ENCODE data around the gene DENND1B. TPM values are rescaled to one million over a fixed set of nuclear protein-coding genes. Genes with fewer than 3 reads are reported as not detected.
A peak's percentile ranks its signal among the peaks of the same experiment; 100 is the strongest.

The DENND1B gene
- total RNA-seq, 1 donor from 2014 or later: 13.1 TPM

GRCh38 chr1:197786280-197786679 lies 11.0 kb upstream of the DENND1B start:
- Histone ChIP-seq H3K36me3 (no peaks in the 10 kb centered on the region), H2AFZ (replicated peaks) (no peak overlapping the region), H3K27me3 (no peaks in the 10 kb centered on the region), H3K27ac (no peak overlapping the region), H3K9ac (no peak overlapping the region), H3K4me2 (no peak overlapping the region), H3K4me3 (no peak overlapping the region), H4K20me1 (ENCODE audit: low read depth) (no peaks in the 10 kb centered on the region), H3K79me2 (ENCODE audit: low read depth) (no peaks in the 10 kb centered on the region), H3F3A (ENCODE audit: low read depth) (no peaks in the 10 kb centered on the region), H3K9me3 (ENCODE audit: low read depth) (no peaks in the 10 kb centered on the region), H3K4me1 (no peaks in the 10 kb centered on the region)
- no peaks in the 10 kb centered on the region for H3K4me1 Mint-ChIP-seq
- no peak for TF ChIP-seq EZH2 (IDR thresholded peaks at IDR 0.05)
- TF ChIP-seq EZH2phosphoT487 (IDR thresholded peaks at IDR 0.05): no peak
- TF ChIP-seq CTCF (IDR thresholded peaks at IDR 0.05): no peak
- no peak overlapping the region for H3K27ac Mint-ChIP-seq
- DNase-seq (ENCODE audit: low spot score): no peak
- H3K4me3 Mint-ChIP-seq: no peak overlapping the region
- H3K27me3 Mint-ChIP-seq (ENCODE audit: insufficient read depth, low read depth): peaks cover 2% of the 10 kb centered on the region
- no peaks in the 10 kb centered on the region for H3K36me3 Mint-ChIP-seq
- no peaks in the 10 kb centered on the region for H3K9me3 Mint-ChIP-seq

GRCh38 chr1:197783510-197783948 lies 8.2 kb upstream of the DENND1B start:
- H3K27me3 Mint-ChIP-seq (ENCODE audit: insufficient read depth, low read depth): peaks cover 2% of the 10 kb centered on the region
- H3K4me2 ChIP-seq: no peak overlapping the region
- TF ChIP-seq EZH2 (IDR thresholded peaks at IDR 0.05) (no peak), CTCF (IDR thresholded peaks at IDR 0.05) (no peak), EZH2phosphoT487 (IDR thresholded peaks at IDR 0.05) (no peak)

GRCh38 chr1:197782722-197783360 lies 7.6 kb upstream of the DENND1B start:
- H3K9ac ChIP-seq: no peak overlapping the region
- no peak for TF ChIP-seq EZH2 (IDR thresholded peaks at IDR 0.05)
- TF ChIP-seq EZH2phosphoT487 (IDR thresholded peaks at IDR 0.05): no peak
- TF ChIP-seq CTCF (IDR thresholded peaks at IDR 0.05): no peak
- no peaks in the 10 kb centered on the region for H3K36me3 Mint-ChIP-seq
- no peak overlapping the region for H3K27ac Mint-ChIP-seq
- no peak overlapping the region for H3K4me3 ChIP-seq
- H2AFZ ChIP-seq (replicated peaks): peak overlapping the region; percentile 46
- H3K4me2 ChIP-seq: no peak overlapping the region
- H3K27me3 ChIP-seq: no peaks in the 10 kb centered on the region
- H3K4me3 Mint-ChIP-seq: no peak overlapping the region
- no peaks in the 10 kb centered on the region for H3K79me2 ChIP-seq (ENCODE audit: low read depth)
- H3K4me1 ChIP-seq: no peaks in the 10 kb centered on the region
- H3K9me3 ChIP-seq (ENCODE audit: low read depth): no peaks in the 10 kb centered on the region
- H3K36me3 ChIP-seq: no peaks in the 10 kb centered on the region
- no peaks in the 10 kb centered on the region for H3K4me1 Mint-ChIP-seq
- H3F3A ChIP-seq (ENCODE audit: low read depth): no peaks in the 10 kb centered on the region
- peaks cover 2% of the 10 kb centered on the region for H3K27me3 Mint-ChIP-seq (ENCODE audit: insufficient read depth, low read depth)
- H3K27ac ChIP-seq: no peak overlapping the region
- no peak for DNase-seq (ENCODE audit: low spot score)
- H4K20me1 ChIP-seq (ENCODE audit: low read depth): no peaks in the 10 kb centered on the region
- no peaks in the 10 kb centered on the region for H3K9me3 Mint-ChIP-seq

More at GRCh38 chr1:197783510-197783948, 8.2 kb upstream of the DENND1B start:
- Histone ChIP-seq H3K27me3 (no peaks in the 10 kb centered on the region), H3K9me3 (ENCODE audit: low read depth) (no peaks in the 10 kb centered on the region), H3K79me2 (ENCODE audit: low read depth) (no peaks in the 10 kb centered on the region), H2AFZ (replicated peaks) (no peak overlapping the region), H3K4me3 (no peak overlapping the region), H3K4me1 (no peaks in the 10 kb centered on the region), H3K27ac (no peak overlapping the region), H3K36me3 (no peaks in the 10 kb centered on the region), H4K20me1 (ENCODE audit: low read depth) (no peaks in the 10 kb centered on the region), H3K9ac (no peak overlapping the region), H3F3A (ENCODE audit: low read depth) (no peaks in the 10 kb centered on the region)
- no peaks in the 10 kb centered on the region for H3K36me3 Mint-ChIP-seq
- no peaks in the 10 kb centered on the region for H3K4me1 Mint-ChIP-seq
- no peak overlapping the region for H3K27ac Mint-ChIP-seq
- no peaks in the 10 kb centered on the region for H3K9me3 Mint-ChIP-seq
- no peak overlapping the region for H3K4me3 Mint-ChIP-seq
- no peak for DNase-seq (ENCODE audit: low spot score)

Measured in neural progenitor cell (in vitro differentiated cells).